Lung (tissue), 12 donors: Measurements from ENCODE around the gene RNF224. TPM values are rescaled to one million over a fixed set of nuclear protein-coding genes. Genes with fewer than 3 reads are reported as not detected.

Experiments
- ATAC-seq: fragments of 200-7000 bp; cut with Tn5 transposase; one replicate; pipeline ENCODE4 v1.9.1; 2020; ENCODE audit warnings: moderate number of reproducible peaks; ENCODE audit not compliant: insufficient read depth, low FRiP score
- DNase-seq, 3 donors: peaks; one replicate each; pipeline ENCODE4 v3.0.0-alpha.2; 2013 to 2017
- H3K27ac ChIP-seq, 2 donors: one replicate each; pipeline ENCODE4 v1.5.1; 2013; ENCODE audit warnings: mild to moderate bottlenecking in 2 of 2, moderate library complexity in 2 of 2, control low read depth in 1 of 2, inconsistent platforms in 1 of 2, low read depth in 1 of 2, low read length in 1 of 2
- H3K27me3 ChIP-seq, 3 donors: one replicate each; pipeline ENCODE4 v1.5.1; 2013; ENCODE audit warnings: low read length in 2 of 3; ENCODE audit not compliant: control insufficient read depth in 3 of 3, insufficient read depth in 3 of 3
- H3K36me3 ChIP-seq, 4 donors: one replicate each; pipeline ENCODE4 v1.5.1; 2013; ENCODE audit warnings: low read length in 4 of 4, mild to moderate bottlenecking in 1 of 4, moderate library complexity in 1 of 4; ENCODE audit not compliant: control insufficient read depth in 4 of 4, insufficient read depth in 4 of 4
- H3K4me1 ChIP-seq, 5 donors: one replicate each; pipeline ENCODE4 v1.5.1; 2013; ENCODE audit warnings: low read length in 5 of 5, mild to moderate bottlenecking in 2 of 5, moderate library complexity in 1 of 5; ENCODE audit not compliant: control insufficient read depth in 5 of 5, insufficient read depth in 5 of 5
- H3K4me3 ChIP-seq: one replicate; pipeline ENCODE4 v1.5.1; 2013; ENCODE audit warnings: mild to moderate bottlenecking, control low read depth, moderate library complexity
- H3K9ac ChIP-seq, 2 donors: one replicate each; pipeline ENCODE4 v1.5.1; 2013; ENCODE audit warnings: low read length in 2 of 2, control low read depth in 1 of 2; ENCODE audit not compliant: insufficient read depth in 1 of 2
- H3K9me3 ChIP-seq, 4 donors: one replicate each; pipeline ENCODE4 v1.5.1; 2013; ENCODE audit warnings: low read length in 3 of 4, mild to moderate bottlenecking in 1 of 4, moderate library complexity in 1 of 4; ENCODE audit not compliant: control insufficient read depth in 4 of 4, insufficient read depth in 3 of 4
- CTCF ChIP-seq: IDR thresholded peaks from 2 replicates; pipeline ENCODE4 v1.5.1; 2012; ENCODE audit warnings: mild to moderate bottlenecking; ENCODE audit errors: control extremely low read depth, extremely low read depth
- WGBS, 2 donors: extraction: QIAGEN DNeasy Blood & Tissue Kit; methylation state at CpG; one replicate each; pipeline ENCODE4 v1.1.7; 2013; 5-methylcytosine and 5-hydroxymethylcytosine counted together
- polyA plus RNA-seq, 2 donors: library from polyadenylated mRNA; stranded (reverse); fragments of 200-250 nt; gene quantifications; one replicate each; pipeline ENCODE4 v1.2.1, GENCODE V29; 2013
- total RNA-seq, 2 donors: library from RNA; depleted of rRNA in 1 of 2; stranded (reverse); fragments of >200 nt in 1 of 2; gene quantifications; one replicate each; pipeline ENCODE4 v1.2.1, GENCODE V29; 2014 to 2021
- donor health status: control.
- donor health status: control.
- donor health status: Bipolar disorder and iron deficiency.
- donor health status: healthy.
- donor health status: DM: yes; HTN: yes; CAD: no.

RNF224 gene
- total and polyA plus RNA-seq, 4 donors = 0.24 to 1.1 (median 0.80) TPM

- peaks cover 0 to 21% (median 5%) of the 10 kb centered on the region in 5 donors for H3K4me1 ChIP-seq
- ATAC-seq = no peak
- H3K27me3 ChIP-seq = no peaks in the 10 kb centered on the region
- TF ChIP-seq CTCF = no peak
- no peak overlapping the region for H3K9ac ChIP-seq
- no peaks in the 10 kb centered on the region for H3K9me3 ChIP-seq
- peaks cover 0 to 6% (median 0%) of the 10 kb centered on the region in 4 donors for H3K36me3 ChIP-seq
- 86 to 91% methylated on average over 13 to 14 of the region's 14 CpGs for WGBS, 2 donors
- H3K27ac ChIP-seq = no peak overlapping the region
- H3K4me3 ChIP-seq = no peak overlapping the region
- no peak for DNase-seq
Measured at GRCh38 chr9:137221095-137221505, 6.2 kb upstream of the RNF224 start.

GRCh38 chr9:137221506-137222111 lies 5.7 kb upstream of the RNF224 start:
- Histone ChIP-seq H3K4me1 (peaks cover 0 to 21% (median 5%) of the 10 kb centered on the region in 5 donors), H3K4me3 (no peak overlapping the region), H3K9me3 (no peaks in the 10 kb centered on the region), H3K27ac (peak overlapping the region in 1 of 2 donors; percentile 15), H3K27me3 (no peaks in the 10 kb centered on the region), H3K9ac (no peak overlapping the region), H3K36me3 (peaks cover 0 to under 1% (median 0%) of the 10 kb centered on the region in 4 donors)
- DNase-seq (no peak), ATAC-seq (no peak)
- no peak for TF ChIP-seq CTCF
- WGBS, 2 donors = 8 to 10% methylated on average over 32 to 61 of the region's 61 CpGs

- Histone ChIP-seq H3K27me3 (no peaks in the 10 kb centered on the region), H3K27ac (peak within 1 kb of the TSS; percentile 74 to 76), H3K4me3 (peak within 1 kb of the TSS; percentile 49), H3K36me3 (no peaks in the 10 kb centered on the region), H3K9ac (no peak within 1 kb of the TSS), H3K9me3 (no peaks in the 10 kb centered on the region), H3K4me1 (peaks cover 0 to 19% (median 5%) of the 10 kb centered on the region in 5 donors)
- DNase-seq (no peak), ATAC-seq (no peak)
- 3 to 4% methylated on average over 62 to 88 of the region's 88 CpGs for WGBS, 2 donors
- TF ChIP-seq CTCF = no peak
Measured at GRCh38 chr9:137222190-137223077, 4.9 kb upstream of the RNF224 start, which contains the start of gene RNF208. RNF208 (minus strand) TSS chr9:137222240; CDS start chr9:137221212, 1,028 bp downstream.
